ENCODE results near the gene SLC30A10. TPM values are rescaled to one million over a fixed set of nuclear protein-coding genes. Genes with fewer than 3 reads are reported as not detected.

Gene SLC30A10
- total RNA-seq, 1 experiment from 2014 or later: 0.09 TPM

GRCh38 chr1:219966071-219966349 is 37.7 kb upstream of the SLC30A10 start:
- no CpG with 5 or more reads among the region's 2 CpGs for WGBS (ENCODE audit: extremely low coverage, insufficient read length, low lambda C conversion rate)
- Mint-ChIP-seq H3K4me3 (no peak overlapping the region), H3K27me3 (ENCODE audit: low read depth) (no peaks in the 10 kb centered on the region), H3K9me3 (no peaks in the 10 kb centered on the region), H3K36me3 (ENCODE audit: insufficient read depth in 1 of 3, low read depth in 3 of 3) (peaks cover 0 to 22% (median 11%) of the 10 kb centered on the region in 3 experiments; a peak in 5 of 7 replicates), H3K27ac (no peak overlapping the region), H3K4me1 (no peaks in the 10 kb centered on the region)
- Histone ChIP-seq H2BK15ac (ENCODE audit: low read depth, low read length) (no peak overlapping the region), H2AK5ac (ENCODE audit: insufficient read length, low read length) (no peak overlapping the region), H2BK5ac (ENCODE audit: insufficient read length, low read length) (no peak overlapping the region), H4K91ac (ENCODE audit: insufficient read length, low read depth, low read length) (no peak overlapping the region), H3K56ac (ENCODE audit: insufficient read length, low read depth, low read length) (no peak overlapping the region), H3K27me3 (ENCODE audit: insufficient read depth, low read length) (no peaks in the 10 kb centered on the region), H3K4ac (ENCODE audit: low read depth, low read length) (no peak overlapping the region), H3K9ac (ENCODE audit: extremely low read depth, insufficient read length, low read length) (no peak overlapping the region), H3K79me2 (ENCODE audit: insufficient read depth, low read length) (no peaks in the 10 kb centered on the region), H3K9me3 (ENCODE audit: control insufficient read depth, low read depth, low read length) (no peaks in the 10 kb centered on the region), H3K23me2 (ENCODE audit: insufficient read length, low read depth, low read length, poor library complexity, severe bottlenecking) (no peaks in the 10 kb centered on the region), H3K27ac (ENCODE audit: insufficient read length, low read depth, low read length) (no peak overlapping the region), H3K4me2 (ENCODE audit: insufficient read depth, insufficient read length, low read length) (no peak overlapping the region), H3K18ac (ENCODE audit: insufficient read length, low read depth, low read length) (no peak overlapping the region), H2BK12ac (ENCODE audit: insufficient read length, low read depth, low read length) (no peak overlapping the region), H3K79me1 (ENCODE audit: insufficient read depth, low read depth, low read length, poor library complexity, severe bottlenecking) (no peaks in the 10 kb centered on the region), H4K20me1 (ENCODE audit: control insufficient read depth, insufficient read depth, insufficient read length) (no peaks in the 10 kb centered on the region), H3K14ac (ENCODE audit: insufficient read depth, low read length) (no peak overlapping the region), H3K23ac (ENCODE audit: insufficient read length, low read depth, low read length) (no peak overlapping the region), H3K4me1 (ENCODE audit: insufficient read depth, low read length) (no peaks in the 10 kb centered on the region), H3T11ph (ENCODE audit: low read length) (no peak overlapping the region), H4K8ac (replicated peaks; ENCODE audit: insufficient read length, low read depth, low read length) (no peak overlapping the region), H2BK120ac (ENCODE audit: low read depth, low read length, poor library complexity, severe bottlenecking) (no peak overlapping the region), H2AFZ (ENCODE audit: low read length) (no peak overlapping the region), H2BK20ac (ENCODE audit: low read depth, low read length, poor library complexity, severe bottlenecking) (no peak overlapping the region), H4K5ac (ENCODE audit: insufficient read length, low read depth, low read length) (no peak overlapping the region)
- no peak for DNase-seq
- TF ChIP-seq CTCF (conservative IDR thresholded peaks at IDR 0.05): no peak
